Activated naive CD8-positive, alpha-beta T cell treated with anti-CD3 and anti-CD28 coated beads for 36 hours (primary cell): ENCODE results near the gene BRI3. TPM values are rescaled to one million over a fixed set of nuclear protein-coding genes. Genes with fewer than 3 reads are reported as not detected.

Source experiments
- DNase-seq: peaks from one replicate; pipeline ENCODE4 v3.0.0; 2021
- H3K27ac Mint-ChIP-seq: one replicate; pipeline ENCODE4 v1.8.0; 2022; ENCODE audit warnings: mild to moderate bottlenecking, moderate library complexity, mixed read lengths
- H3K27me3 Mint-ChIP-seq: one replicate; pipeline ENCODE4 v1.8.0; 2022; ENCODE audit warnings: mild to moderate bottlenecking, mixed read lengths
- H3K36me3 Mint-ChIP-seq: one replicate; pipeline ENCODE4 v1.8.0; 2021; ENCODE audit warnings: mild to moderate bottlenecking, mixed read lengths
- H3K4me1 Mint-ChIP-seq: one replicate; pipeline ENCODE4 v1.8.0; 2021; ENCODE audit warnings: mixed read lengths
- H3K4me3 Mint-ChIP-seq: one replicate; pipeline ENCODE4 v1.8.0; 2022; ENCODE audit warnings: mild to moderate bottlenecking, moderate library complexity, mixed read lengths
- H3K9me3 Mint-ChIP-seq: one replicate; pipeline ENCODE4 v1.8.0; 2022; ENCODE audit warnings: mixed read lengths
- total RNA-seq, 2 experiments: library from RNA; stranded (reverse); gene quantifications; one replicate each; pipeline ENCODE4 v1.2.3, GENCODE V29; 2021

BRI3 gene
- total RNA-seq, 2 experiments from 2014 or later = 51.3 to 52.3 TPM

DNA sequence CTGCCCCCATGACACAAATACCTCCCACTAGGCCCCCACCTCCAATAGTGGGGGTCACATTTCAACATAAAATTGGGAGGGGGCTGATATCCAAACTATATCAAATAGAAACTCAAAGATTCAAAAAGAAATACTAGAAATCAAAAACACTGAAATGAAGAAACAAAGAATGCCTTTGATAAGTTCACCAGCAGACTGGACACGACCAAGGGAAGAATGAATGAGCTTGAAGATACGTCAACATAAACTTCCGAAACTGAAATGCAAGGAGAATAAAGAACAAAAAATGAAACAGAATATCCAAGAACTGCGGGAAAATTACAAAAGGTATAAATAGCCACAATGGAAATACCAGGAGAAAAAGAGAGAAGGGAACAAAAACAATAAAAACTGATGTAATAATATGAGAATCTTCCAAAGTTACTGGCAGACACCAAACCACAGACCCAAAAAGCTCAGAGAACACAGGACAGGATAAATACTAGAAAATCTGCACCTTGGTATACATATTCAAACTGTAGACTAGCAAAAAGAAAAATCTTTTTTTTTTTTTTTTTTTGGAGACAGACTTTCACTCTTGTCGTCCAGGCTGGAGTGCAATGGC is 49.5 kb downstream of the BRI3 start:
- Mint-ChIP-seq H3K4me3 (no peak overlapping the region), H3K9me3 (peaks cover 5% of the 10 kb centered on the region), H3K27ac (no peak overlapping the region), H3K27me3 (no peaks in the 10 kb centered on the region), H3K4me1 (no peaks in the 10 kb centered on the region), H3K36me3 (peaks cover 2% of the 10 kb centered on the region)
- DNase-seq = no peak

DNA sequence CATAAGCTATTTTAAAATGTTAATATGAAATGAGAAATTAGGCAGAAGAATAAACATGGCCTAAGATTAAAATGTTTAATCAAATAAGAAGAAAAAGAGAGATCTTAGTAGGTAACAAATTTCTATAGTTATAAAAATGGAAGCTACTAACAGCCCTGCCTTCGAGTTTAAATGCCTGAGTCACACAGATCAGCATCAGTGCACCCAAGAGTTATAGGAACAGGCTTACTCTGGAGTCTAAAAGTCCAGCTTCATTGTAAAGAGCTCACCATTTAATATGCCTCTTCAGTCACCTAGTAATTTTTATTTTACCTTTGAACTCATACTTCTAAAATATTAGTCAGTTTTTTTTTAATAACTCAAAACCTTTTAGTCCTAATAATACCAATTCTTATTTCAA is 52.6 kb downstream of the BRI3 start:
- Mint-ChIP-seq H3K36me3 (peaks cover 2% of the 10 kb centered on the region), H3K27ac (no peak overlapping the region), H3K9me3 (peaks cover 5% of the 10 kb centered on the region)

DNA sequence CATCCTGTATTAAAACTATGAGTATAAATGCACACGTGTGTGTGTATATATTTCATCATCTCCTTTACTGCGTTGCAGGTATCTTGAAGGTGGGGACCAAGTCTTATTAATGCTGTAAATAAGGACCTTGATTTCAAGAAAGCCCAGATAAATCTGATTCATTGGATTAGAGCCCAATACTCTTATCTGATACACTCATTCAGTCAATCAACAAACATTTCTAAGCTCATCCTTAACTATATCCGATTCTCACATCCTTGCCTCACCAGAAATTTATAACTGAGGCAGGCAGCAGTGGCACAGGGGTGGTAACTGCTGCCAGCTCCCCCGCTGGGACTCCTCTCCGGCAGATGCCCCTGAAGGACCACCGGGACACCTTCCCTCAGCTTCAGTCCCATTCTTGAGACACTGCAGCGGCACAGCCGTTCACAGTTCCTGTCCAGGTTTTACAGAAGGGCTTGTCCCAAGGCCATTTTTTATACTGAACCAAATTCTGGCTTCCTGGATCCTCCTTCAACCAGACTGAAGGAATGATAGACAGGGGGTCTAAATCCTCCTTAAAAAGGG is 54.0 kb downstream of the BRI3 start:
- no peaks in the 10 kb centered on the region for H3K27me3 Mint-ChIP-seq
- H3K9me3 Mint-ChIP-seq = peaks cover 5% of the 10 kb centered on the region
- H3K4me3 Mint-ChIP-seq = no peak overlapping the region
- H3K36me3 Mint-ChIP-seq = no peaks in the 10 kb centered on the region
- no peak overlapping the region for H3K27ac Mint-ChIP-seq
- H3K4me1 Mint-ChIP-seq = no peaks in the 10 kb centered on the region
- no peak for DNase-seq

More for the DNA sequence above, 52.6 kb downstream of the BRI3 start:
- Mint-ChIP-seq H3K4me3 (no peak overlapping the region), H3K4me1 (no peaks in the 10 kb centered on the region), H3K27me3 (no peaks in the 10 kb centered on the region)
- DNase-seq = no peak

DNA sequence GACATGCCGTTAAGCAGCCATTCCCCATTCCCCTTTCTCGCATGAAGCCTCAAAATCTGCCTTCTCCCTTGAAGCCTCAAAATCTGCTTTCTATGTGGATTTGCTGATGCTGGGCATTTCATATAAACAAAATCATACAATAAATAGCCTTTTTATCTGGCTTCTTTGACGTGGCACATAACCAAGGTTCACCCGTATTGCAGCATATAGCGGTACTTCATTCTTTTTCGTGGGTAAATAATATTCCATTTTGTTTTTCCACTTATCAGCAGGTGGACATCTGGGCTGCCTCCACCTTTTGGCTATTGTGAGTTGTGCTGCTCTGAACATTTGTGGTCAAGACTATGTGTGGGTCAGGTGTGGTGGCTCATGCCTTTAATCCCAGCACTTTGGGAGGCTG is 57.0 kb downstream of the BRI3 start:
- H3K27ac Mint-ChIP-seq = no peak overlapping the region
- no peaks in the 10 kb centered on the region for H3K27me3 Mint-ChIP-seq
- no peaks in the 10 kb centered on the region for H3K9me3 Mint-ChIP-seq
- no peaks in the 10 kb centered on the region for H3K36me3 Mint-ChIP-seq
- no peaks in the 10 kb centered on the region for H3K4me1 Mint-ChIP-seq
- no peak overlapping the region for H3K4me3 Mint-ChIP-seq
- no peak for DNase-seq

- Mint-ChIP-seq H3K4me1 (no peaks in the 10 kb centered on the region), H3K27ac (no peak overlapping the region), H3K27me3 (no peaks in the 10 kb centered on the region), H3K9me3 (no peaks in the 10 kb centered on the region), H3K36me3 (no peaks in the 10 kb centered on the region), H3K4me3 (no peak overlapping the region)
- no peak for DNase-seq
Observed at GRCh38 chr7:98339043-98339442, 57.6 kb downstream of the BRI3 start.

DNA sequence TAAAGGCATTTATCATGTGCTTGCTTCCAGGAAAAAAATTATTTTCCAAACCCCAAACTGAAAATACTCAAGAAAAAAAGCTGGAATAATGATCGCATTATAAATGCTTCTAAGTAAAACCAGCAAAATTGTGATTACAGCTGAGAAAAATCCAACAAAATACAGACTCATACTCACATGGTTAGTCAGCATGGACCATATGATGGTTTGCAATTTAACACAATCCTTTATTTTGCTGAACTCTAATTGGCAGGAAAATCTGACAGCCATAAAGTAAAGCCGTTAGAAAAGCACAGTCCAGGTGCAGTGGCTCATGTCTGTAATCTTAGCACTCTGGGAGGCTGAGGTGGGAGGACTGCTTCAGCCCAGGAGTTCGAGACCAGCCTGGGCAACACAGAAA is 59.6 kb downstream of the BRI3 start:
- Mint-ChIP-seq H3K9me3 (no peaks in the 10 kb centered on the region), H3K27me3 (no peaks in the 10 kb centered on the region), H3K36me3 (no peaks in the 10 kb centered on the region), H3K4me3 (no peak overlapping the region), H3K4me1 (no peaks in the 10 kb centered on the region), H3K27ac (no peak overlapping the region)
- DNase-seq = no peak

Other genes starting within 250 kb of the BRI3 start
- 10 to 100 TPM; 11.2 to 13.0 TPM for gene LMTK2, start 174.8 kb upstream of the BRI3 start, total RNA-seq
- gene BHLHA15, start 70.2 kb upstream of the BRI3 start, total RNA-seq = 1 to 10 TPM in 1 of 2 experiments, under 1 TPM in 1; 0.76 to 2.0 TPM
- gene TECPR1, start 29.5 kb upstream of the BRI3 start, total RNA-seq = 10 to 100 TPM; 18.3 to 25.6 TPM
- gene BAIAP2L1, start 119.4 kb downstream of the BRI3 start, total RNA-seq = 1 to 10 TPM; 2.3 TPM